Measurements from ENCODE around the gene ZDHHC14.
"Not testable (repeated sequence)": the region's sequence is repeated elsewhere in the genome, so short reads cannot be mapped to it uniquely, and the experiment has no call there.

ZDHHC14 gene

GRCh38 chr6:157717340-157717748 lies 336.4 kb downstream of the ZDHHC14 start:
- TF ChIP-seq SPI1 (IDR thresholded peaks at IDR 0.05; ENCODE audit: borderline replicate concordance, low read depth) = no peak
- no peak for TF ChIP-seq CTCF (IDR thresholded peaks at IDR 0.05; ENCODE audit: insufficient read depth, low read length)
- Histone ChIP-seq H3K4me3 (replicated peaks; ENCODE audit: insufficient read depth, low read length) (no peak overlapping the region), H3K27me3 (ENCODE audit: insufficient read depth, poor library complexity, severe bottlenecking) (no peaks in the 10 kb centered on the region), H3K27ac (replicated peaks) (no peak overlapping the region)
- no peak for DNase-seq (ENCODE audit: low read depth in 1 of 2, low spot score in 1 of 2)

- no peak for DNase-seq (ENCODE audit: low read depth in 1 of 2, low spot score in 1 of 2)
- Histone ChIP-seq H3K4me3 (replicated peaks; ENCODE audit: insufficient read depth, low read length) (no peak overlapping the region), H3K27me3 (ENCODE audit: insufficient read depth, poor library complexity, severe bottlenecking) (no peaks in the 10 kb centered on the region), H3K27ac (replicated peaks) (no peak overlapping the region)
- TF ChIP-seq POLR2AphosphoS5 (IDR thresholded peaks at IDR 0.05; ENCODE audit: low read depth) (no peak), CTCF (IDR thresholded peaks at IDR 0.05; ENCODE audit: insufficient read depth, low read length) (no peak), REST (IDR thresholded peaks at IDR 0.05; ENCODE audit: insufficient replicate concordance, low read depth) (no peak), SPI1 (IDR thresholded peaks at IDR 0.05; ENCODE audit: borderline replicate concordance, low read depth) (no peak), GABPA (IDR thresholded peaks at IDR 0.05; ENCODE audit: low read depth) (no peak)
Observed at GRCh38 chr6:157718503-157719187, 337.7 kb downstream of the ZDHHC14 start.

GRCh38 chr6:157720964-157721363 lies 340.0 kb downstream of the ZDHHC14 start:
- DNase-seq (ENCODE audit: low read depth in 1 of 2, low spot score in 1 of 2); H3K27ac ChIP-seq (replicated peaks); H3K27me3 ChIP-seq (ENCODE audit: insufficient read depth, poor library complexity, severe bottlenecking); H3K4me3 ChIP-seq (replicated peaks; ENCODE audit: insufficient read depth, low read length): not testable (repeated sequence)

- H3K27ac ChIP-seq (replicated peaks) = no peak overlapping the region
- no peak for TF ChIP-seq REST (IDR thresholded peaks at IDR 0.05; ENCODE audit: insufficient replicate concordance, low read depth)
- TF ChIP-seq SPI1 (IDR thresholded peaks at IDR 0.05; ENCODE audit: borderline replicate concordance, low read depth) = no peak
- no peak for TF ChIP-seq POLR2AphosphoS5 (IDR thresholded peaks at IDR 0.05; ENCODE audit: low read depth)
- no peak for TF ChIP-seq GABPA (IDR thresholded peaks at IDR 0.05; ENCODE audit: low read depth)
- TF ChIP-seq CTCF (IDR thresholded peaks at IDR 0.05; ENCODE audit: insufficient read depth, low read length) = no peak
- DNase-seq (ENCODE audit: low read depth in 1 of 2, low spot score in 1 of 2) = no peak
- no peaks in the 10 kb centered on the region for H3K27me3 ChIP-seq (ENCODE audit: insufficient read depth, poor library complexity, severe bottlenecking)
- no peak overlapping the region for H3K4me3 ChIP-seq (replicated peaks; ENCODE audit: insufficient read depth, low read length)
Observed at GRCh38 chr6:157721426-157721825, 340.4 kb downstream of the ZDHHC14 start.
